HFF-Myc (cell line): Measurements from ENCODE around the gene DAD1.

ENCODE experiments used
- DNase-seq: peaks from one replicate; pipeline ENCODE4 v3.0.0-alpha.2; 2011; ENCODE audit warnings: low read depth; ENCODE audit errors: extremely low read depth
- H3K4me3 ChIP-seq: replicated peaks from 2 replicates; pipeline ENCODE4 v1.5.1; 2011; ENCODE audit warnings: low read depth, mild to moderate bottlenecking, control low read depth, low read length
- CTCF ChIP-seq: IDR thresholded peaks from 2 replicates; pipeline ENCODE4 v1.5.1; 2012; ENCODE audit warnings: mild to moderate bottlenecking, low read depth, low read length, control low read depth; ENCODE audit errors: missing control alignments

DAD1 gene

GRCh38 chr14:22533057-22533704 lies 55.8 kb downstream of the DAD1 start:
- H3K4me3 ChIP-seq: no peak overlapping the region
- no peak for DNase-seq
- TF ChIP-seq CTCF: no peak

- no peak for TF ChIP-seq CTCF
- DNase-seq: no peak
- no peak overlapping the region for H3K4me3 ChIP-seq
These were observed 56.5 kb downstream of the DAD1 start for GRCh38 chr14:22532345-22533056.

GRCh38 chr14:22531451-22532344 lies 57.3 kb downstream of the DAD1 start:
- H3K4me3 ChIP-seq: no peak overlapping the region
- no peak for DNase-seq
- TF ChIP-seq CTCF: no peak

GRCh38 chr14:22530127-22530526 lies 58.9 kb downstream of the DAD1 start:
- H3K4me3 ChIP-seq: no peak overlapping the region
- DNase-seq: no peak
- TF ChIP-seq CTCF: no peak

- DNase-seq: no peak
- TF ChIP-seq CTCF: no peak
- no peak overlapping the region for H3K4me3 ChIP-seq
These were observed 62.3 kb downstream of the DAD1 start for GRCh38 chr14:22526744-22527143.

GRCh38 chr14:22526218-22526617 lies 62.8 kb downstream of the DAD1 start:
- DNase-seq: no peak
- H3K4me3 ChIP-seq: no peak overlapping the region

More at GRCh38 chr14:22526218-22526617, 62.8 kb downstream of the DAD1 start:
- TF ChIP-seq CTCF: no peak
